Fibroblast of skin of right biceps (primary cell): ENCODE data around the gene NUPR1.
"Not testable (repeated sequence)": the region's sequence is repeated elsewhere in the genome, so short reads cannot be mapped to it uniquely, and the experiment has no call there.

Experiments used
- DNase-seq: peaks from one replicate; pipeline ENCODE4 v3.0.0-alpha.2; 2013

NUPR1 gene

GRCh38 chr16:28554634-28555423 lies 16.1 kb upstream of the NUPR1 start:
- DNase-seq: no peak

GRCh38 chr16:28553776-28554633 lies 15.2 kb upstream of the NUPR1 start, which contains the start of gene SGF29:
Gene SGF29, plus strand, starts transcription at chr16:28553920. Its CDS starts 27,150 bp downstream, at chr16:28581070.
- peak; percentile 91 for DNase-seq

GRCh38 chr16:28549301-28549899 lies 10.6 kb upstream of the NUPR1 start:
- peak; percentile 27 for DNase-seq

GRCh38 chr16:28548306-28548802 lies 9.6 kb upstream of the NUPR1 start:
- DNase-seq: no peak

GRCh38 chr16:28546626-28547025 lies 7.9 kb upstream of the NUPR1 start:
- no peak for DNase-seq

GRCh38 chr16:28545964-28546363 lies 7.2 kb upstream of the NUPR1 start:
- DNase-seq: not testable (repeated sequence)

GRCh38 chr16:28544998-28545397 lies 6.2 kb upstream of the NUPR1 start:
- DNase-seq: no peak

- no peak for DNase-seq
Measured at GRCh38 chr16:28543072-28543471, 4.3 kb upstream of the NUPR1 start.

- no peak for DNase-seq
Measured at GRCh38 chr16:28542646-28543045, 3.9 kb upstream of the NUPR1 start.

GRCh38 chr16:28540346-28540745 lies 1.6 kb upstream of the NUPR1 start:
- DNase-seq: no peak

GRCh38 chr16:28537964-28538732 lies 626 bp downstream of the NUPR1 start:
- no peak for DNase-seq

- DNase-seq: no peak
Measured at GRCh38 chr16:28537076-28537475, 1.7 kb downstream of the NUPR1 start.

- DNase-seq: peak; percentile 21
Measured at GRCh38 chr16:28534542-28535373, 4.0 kb downstream of the NUPR1 start.

GRCh38 chr16:28532940-28533647 lies 5.7 kb downstream of the NUPR1 start:
- no peak for DNase-seq

GRCh38 chr16:28531777-28532744 lies 6.7 kb downstream of the NUPR1 start:
- no peak for DNase-seq

GRCh38 chr16:28529124-28529523 lies 9.7 kb downstream of the NUPR1 start:
- no peak for DNase-seq

GRCh38 chr16:28528463-28528867 lies 10.3 kb downstream of the NUPR1 start:
- DNase-seq: no peak

GRCh38 chr16:28527985-28528384 lies 10.8 kb downstream of the NUPR1 start:
- no peak for DNase-seq

GRCh38 chr16:28527100-28527785 lies 11.5 kb downstream of the NUPR1 start:
- DNase-seq: not testable (repeated sequence)
